SK-N-SH (cell line): ENCODE measurements around the gene GLYATL1.

Experiments
- CTCF ChIP-seq: fragments of 200-600 bp; sonication (generic); IDR thresholded peaks from 2 replicates; pipeline ENCODE4 v1.6.1; 2017; ENCODE audit warnings: antibody characterized with exemption, mild to moderate bottlenecking, moderate library complexity
- FOXM1 ChIP-seq: IDR thresholded peaks from 2 replicates; pipeline ENCODE4 v1.4.0; 2012; ENCODE audit warnings: low read depth, mild to moderate bottlenecking
- GATA2 ChIP-seq: sonication (generic); formaldehyde crosslinking; IDR thresholded peaks from 2 replicates; pipeline ENCODE4 v1.5.0; 2020; ENCODE audit warnings: mild to moderate bottlenecking, missing genetic modification reagents
- RXRA ChIP-seq: IDR thresholded peaks from 2 replicates; pipeline ENCODE4 v1.4.0; 2012; ENCODE audit warnings: low read depth, mild to moderate bottlenecking, borderline replicate concordance
- TEAD4 ChIP-seq: IDR thresholded peaks from 2 replicates; pipeline ENCODE4 v1.4.0; 2012; ENCODE audit warnings: mild to moderate bottlenecking, borderline replicate concordance; ENCODE audit not compliant: insufficient read depth
- YY1 ChIP-seq: IDR thresholded peaks from 2 replicates; pipeline ENCODE4 v1.4.0; 2012; ENCODE audit warnings: low read depth, mild to moderate bottlenecking
- ZBTB33 ChIP-seq: IDR thresholded peaks from 2 replicates; pipeline ENCODE4 v1.4.0; 2012; ENCODE audit warnings: low read depth, borderline replicate concordance

- TF ChIP-seq TEAD4 (no peak), GATA2 (CRISPR knock-in tag) (no peak), YY1 (no peak), RXRA (no peak), CTCF (no peak), ZBTB33 (no peak), FOXM1 (no peak)
Observed at GRCh38 chr11:58949184-58949583, 9.9 kb downstream of the GLYATL1 start.
